K562 (cell line): ENCODE data around the gene DENND6B. TPM values are rescaled to one million over a fixed set of nuclear protein-coding genes. Genes with fewer than 3 reads are reported as not detected.

ENCODE experiments used
- CCAR2 ChIP-seq: fragments of 200-400 bp; formaldehyde crosslinking; IDR thresholded peaks from 2 replicates; pipeline ENCODE4 v1.6.1; 2017; ENCODE audit warnings: mild to moderate bottlenecking, low read depth, low read length
- FOXP1 ChIP-seq: sonication (generic); formaldehyde crosslinking; IDR thresholded peaks from 2 replicates; pipeline ENCODE4 v1.8.0; 2022; ENCODE audit warnings: mild to moderate bottlenecking, missing genetic modification reagents
- FOXP4 ChIP-seq: sonication (generic); formaldehyde crosslinking; IDR thresholded peaks from 2 replicates; pipeline ENCODE4 v1.8.0; 2022; ENCODE audit warnings: mild to moderate bottlenecking, missing genetic modification reagents, borderline replicate concordance
- GABPB1 ChIP-seq: sonication (generic); formaldehyde crosslinking; IDR thresholded peaks from 2 replicates; pipeline ENCODE4 v1.8.0; 2022; ENCODE audit warnings: mild to moderate bottlenecking, missing genetic modification reagents
- PBX2 ChIP-seq, 2 experiments: IDR thresholded peaks in 1 of 2; conservative IDR thresholded peaks in 1 of 2; 2 replicates each; pipeline ENCODE4 v1.6.1; 2016; ENCODE audit warnings: low read depth in 2 of 2, mild to moderate bottlenecking in 1 of 2, missing compliant biosample characterization in 1 of 2, missing genetic modification characterization in 1 of 2, moderate library complexity in 1 of 2
- RBM25 ChIP-seq: fragments of 200-400 bp; formaldehyde crosslinking; IDR thresholded peaks from 2 replicates; pipeline ENCODE4 v1.6.1; 2018; ENCODE audit warnings: low read length, low read depth, moderate library complexity; ENCODE audit not compliant: severe bottlenecking
- RREB1 ChIP-seq: fragments of 250-450 bp; sonication (Bioruptor Pico); IDR thresholded peaks from 2 replicates; pipeline ENCODE4 v1.4.0; 2020
- SMARCC2 ChIP-seq: fragments of 450-650 bp; IDR thresholded peaks from 2 replicates; pipeline ENCODE4 v1.6.1; 2017; ENCODE audit warnings: antibody characterized with exemption, moderate library complexity, mild to moderate bottlenecking, low read depth
- YY1 ChIP-seq, 3 experiments: IDR thresholded peaks; 2 replicates each; pipeline ENCODE4 v1.6.1; 2011; ENCODE audit warnings: low read length in 2 of 3, mild to moderate bottlenecking in 2 of 3, moderate library complexity in 2 of 3, borderline replicate concordance in 1 of 3, control low read depth in 1 of 3, low read depth in 1 of 3; ENCODE audit not compliant: insufficient read depth in 3 of 3, insufficient replicate concordance in 2 of 3, control insufficient read depth in 1 of 3, insufficient read length in 1 of 3; ENCODE audit errors: extremely low read depth in 1 of 3
- ZBTB8A ChIP-seq: fragments of 450-650 bp; IDR thresholded peaks from 2 replicates; pipeline ENCODE4 v1.6.1; 2018; ENCODE audit warnings: mild to moderate bottlenecking, moderate library complexity; ENCODE audit not compliant: partially characterized antibody
- ZNF740 ChIP-seq, 3 experiments: fragments of 200-800 bp in 1 of 3; sonication (Bioruptor generic) in 1 of 3; sonication (generic) in 1 of 3; formaldehyde crosslinking in 1 of 3; IDR thresholded peaks; 2 replicates each; pipeline versions ENCODE4 v1.6.1 to v1.8.0; 2016 to 2022; ENCODE audit warnings: mild to moderate bottlenecking in 2 of 3, missing compliant biosample characterization in 2 of 3, missing genetic modification characterization in 2 of 3, missing genetic modification reagents in 1 of 3
- polyA plus RNA-seq, 8 experiments: library from polyadenylated mRNA; depleted of rRNA in 4 of 8; stranded (reverse) in 5 of 8; unstranded in 3 of 8; fragments of >200 nt; fragmentation: Nextera tagmentation in 2 of 8; fragmentation: Illumina TruSeq in 1 of 8; extraction: Ambion mirVana in 2 of 8; extraction: Trizol in 1 of 8; gene quantifications; 2 replicates each; pipeline versions ENCODE4 v1.2.1 to v1.2.3, GENCODE V29; 2011 to 2014; ENCODE audit warnings: inconsistent platforms in 1 of 8, missing spikeins in 1 of 8
- total RNA-seq, 7 experiments: library from RNA; depleted of rRNA in 6 of 7; stranded (reverse); fragments of >200 nt in 6 of 7; fragmentation: Illumina TruSeq in 2 of 7; extraction: Trizol in 2 of 7; gene quantifications; 2 replicates each; pipeline versions ENCODE4 v1.2.1 to v1.2.3, GENCODE V29; 2011 to 2021; ENCODE audit warnings: low replicate concordance in 1 of 7

Gene DENND6B
- total and polyA plus RNA-seq, 9 of the 15 experiments (the other 6 are each of a cell fraction or from before 2014, with no cell fraction given) = 0.07 to 3.7 (median 1.5) TPM

- TF ChIP-seq RREB1 (CRISPR knock-in tag) (no peak), PBX2 (CRISPR knock-in tag; IDR thresholded peaks at IDR 0.05; ENCODE audit: low read depth) (no peak), PBX2 (tag; conservative IDR thresholded peaks at IDR 0.05; ENCODE audit: low read depth) (no peak), FOXP1 (CRISPR knock-in tag) (no peak), YY1 (IDR thresholded peaks at IDR 0.05; ENCODE audit: borderline replicate concordance in 1 of 3, control insufficient read depth in 1 of 3, extremely low read depth in 1 of 3, insufficient read depth in 3 of 3, insufficient read length in 1 of 3, insufficient replicate concordance in 2 of 3, low read depth in 1 of 3, low read length in 2 of 3) (peak; percentile 74 to 94 (median 93)), ZBTB8A (no peak), GABPB1 (CRISPR knock-in tag) (0 out of 2 replicates have a peak, but pooled peaks have one; percentile 45), FOXP4 (CRISPR knock-in tag) (no peak), CCAR2 (no peak), RBM25 (peak; percentile 67), SMARCC2 (no peak), ZNF740 (CRISPR knock-in tag; IDR thresholded peaks at IDR 0.05) (peak; percentile 76), ZNF740 (tag; IDR thresholded peaks at IDR 0.05) (no peak)
Observed at GRCh38 chr22:50342651-50343540, 16.1 kb upstream of the DENND6B start, which contains the start of gene PPP6R2 (continued).
